Measurements from ENCODE around the gene RAD9A.

DNA sequence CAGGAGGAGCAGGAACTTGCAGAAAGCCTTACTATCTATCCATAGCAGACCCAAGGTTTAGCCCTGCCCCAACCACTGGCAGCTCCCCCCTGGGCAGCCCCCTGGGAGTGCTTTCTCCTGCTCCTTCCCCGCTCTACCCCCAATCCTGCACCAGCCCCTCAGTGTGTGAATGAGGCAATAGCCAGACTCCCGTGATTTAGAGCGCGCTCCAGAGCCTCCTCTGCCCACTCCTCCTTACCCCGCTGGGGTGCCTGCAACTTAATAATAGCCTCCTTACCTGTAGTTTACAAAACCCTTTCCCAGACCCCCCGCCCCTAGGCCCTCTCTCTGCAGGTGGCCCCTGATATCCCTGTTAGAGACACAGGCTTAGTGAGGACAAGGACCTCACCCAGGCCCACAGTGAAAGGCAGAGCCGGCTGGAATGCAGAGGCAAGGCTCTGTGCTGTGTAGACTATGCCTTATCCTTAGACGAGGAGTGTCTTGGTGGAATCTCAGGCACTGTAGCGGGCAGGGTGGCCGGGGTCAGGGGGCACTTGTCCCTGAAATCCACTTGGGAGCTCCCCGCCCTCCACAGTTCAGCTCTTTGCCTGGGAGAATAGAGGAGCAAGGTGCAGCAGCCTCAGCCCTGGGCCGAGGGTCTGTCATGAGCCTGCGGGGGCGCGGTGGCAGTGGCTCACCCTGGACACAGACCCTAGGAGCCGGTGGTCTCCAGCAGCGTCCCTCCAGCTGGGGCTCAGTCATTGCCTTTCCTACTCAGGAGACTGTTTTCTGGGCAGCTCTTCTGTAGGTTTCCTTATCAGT is 19.4 kb downstream of the RAD9A start:
- TF ChIP-seq, protein P1, sequence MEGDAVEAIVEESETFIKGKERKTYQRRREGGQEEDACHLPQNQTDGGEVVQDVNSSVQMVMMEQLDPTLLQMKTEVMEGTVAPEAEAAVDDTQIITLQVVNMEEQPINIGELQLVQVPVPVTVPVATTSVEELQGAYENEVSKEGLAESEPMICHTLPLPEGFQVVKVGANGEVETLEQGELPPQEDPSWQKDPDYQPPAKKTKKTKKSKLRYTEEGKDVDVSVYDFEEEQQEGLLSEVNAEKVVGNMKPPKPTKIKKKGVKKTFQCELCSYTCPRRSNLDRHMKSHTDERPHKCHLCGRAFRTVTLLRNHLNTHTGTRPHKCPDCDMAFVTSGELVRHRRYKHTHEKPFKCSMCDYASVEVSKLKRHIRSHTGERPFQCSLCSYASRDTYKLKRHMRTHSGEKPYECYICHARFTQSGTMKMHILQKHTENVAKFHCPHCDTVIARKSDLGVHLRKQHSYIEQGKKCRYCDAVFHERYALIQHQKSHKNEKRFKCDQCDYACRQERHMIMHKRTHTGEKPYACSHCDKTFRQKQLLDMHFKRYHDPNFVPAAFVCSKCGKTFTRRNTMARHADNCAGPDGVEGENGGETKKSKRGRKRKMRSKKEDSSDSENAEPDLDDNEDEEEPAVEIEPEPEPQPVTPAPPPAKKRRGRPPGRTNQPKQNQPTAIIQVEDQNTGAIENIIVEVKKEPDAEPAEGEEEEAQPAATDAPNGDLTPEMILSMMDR (IDR thresholded peaks at IDR 0.05; ENCODE audit: low read depth, low read length), result no peak
- TF ChIP-seq EZH2phosphoT487 (IDR thresholded peaks at IDR 0.05; ENCODE audit: low read depth), result no peak
